ENCODE results near the gene GH2.
"Not testable (repeated sequence)": the region's sequence is repeated elsewhere in the genome, so short reads cannot be mapped to it uniquely, and the experiment has no call there.

DNA sequence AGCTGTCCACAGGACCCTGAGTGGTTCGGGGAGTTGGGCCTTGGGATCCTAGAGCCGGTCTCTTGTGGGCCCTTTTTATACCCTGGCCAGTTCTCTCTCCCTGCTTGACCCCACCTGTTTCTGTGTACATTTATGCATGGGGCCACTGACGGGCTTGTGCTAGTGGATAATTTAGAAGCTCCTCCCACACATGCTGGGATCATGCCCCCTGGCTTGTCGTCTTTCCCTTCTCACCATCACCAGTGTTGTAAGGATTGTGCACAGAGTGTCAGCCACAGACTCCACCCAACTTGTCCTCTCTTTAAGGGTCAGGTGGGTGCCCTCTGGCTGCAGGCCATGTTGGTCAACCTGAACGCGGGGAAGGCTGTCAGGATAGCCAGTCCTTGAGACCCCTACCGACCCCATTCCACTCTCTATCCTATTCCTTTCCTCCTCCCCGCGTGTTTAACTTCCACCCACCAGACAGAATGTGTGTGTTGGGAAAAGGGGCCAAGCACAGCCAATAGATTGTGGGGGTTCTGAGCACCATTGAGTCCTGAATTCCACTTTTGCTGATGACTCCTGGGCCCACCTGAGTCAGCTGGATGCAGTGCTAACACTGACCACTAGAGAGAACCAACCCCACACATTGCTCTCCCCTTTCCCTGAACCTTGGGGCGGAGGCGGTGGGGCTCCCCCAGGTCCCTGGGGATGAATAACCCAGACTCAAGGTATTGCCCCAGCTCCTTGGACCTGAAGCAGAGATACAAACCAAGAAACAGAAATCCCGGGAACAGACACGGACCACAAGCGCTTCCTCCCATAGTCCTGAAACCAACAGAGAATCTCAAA lies 15.0 kb upstream of the GH2 start, which contains the start of gene CSH1:
- not testable (repeated sequence) for TF ChIP-seq ZNF384 (IDR thresholded peaks at IDR 0.05); ELF4 (IDR thresholded peaks at IDR 0.05); FOXK2 (IDR thresholded peaks at IDR 0.05); HDGF (IDR thresholded peaks at IDR 0.05; ENCODE audit: borderline replicate concordance); SP1 (IDR thresholded peaks at IDR 0.05)
